CD1c-positive myeloid dendritic cell (primary cell): ENCODE data around the gene DLG5.
"Not testable (repeated sequence)": the region's sequence is repeated elsewhere in the genome, so short reads cannot be mapped to it uniquely, and the experiment has no call there.

Source experiments
- DNase-seq: peaks from one replicate; pipeline ENCODE4 v3.0.0-alpha.2; 2016; ENCODE audit errors: extremely low spot score

DLG5 gene

GRCh38 chr10:77794256-77795142, 132.1 kb downstream of the DLG5 start:
- no peak for DNase-seq

- no peak for DNase-seq
Measured at GRCh38 chr10:77793831-77794230, 132.7 kb downstream of the DLG5 start.

GRCh38 chr10:77792155-77792554, 134.4 kb downstream of the DLG5 start:
- DNase-seq: no peak

- DNase-seq: no peak
Measured at GRCh38 chr10:77791506-77791905, 135.0 kb downstream of the DLG5 start.

- no peak for DNase-seq
Measured at GRCh38 chr10:77789861-77790260, 136.7 kb downstream of the DLG5 start.

GRCh38 chr10:77789016-77789415, 137.5 kb downstream of the DLG5 start:
- no peak for DNase-seq

GRCh38 chr10:77788496-77789010, 138.0 kb downstream of the DLG5 start:
- no peak for DNase-seq

GRCh38 chr10:77787440-77787839, 139.1 kb downstream of the DLG5 start:
- DNase-seq: no peak

GRCh38 chr10:77784856-77785255, 141.7 kb downstream of the DLG5 start:
- no peak for DNase-seq

- no peak for DNase-seq
Measured at GRCh38 chr10:77782328-77783061, 144.1 kb downstream of the DLG5 start.

GRCh38 chr10:77781451-77782327, 144.9 kb downstream of the DLG5 start:
- DNase-seq: no peak

GRCh38 chr10:77780180-77780579, 146.4 kb downstream of the DLG5 start:
- no peak for DNase-seq

- DNase-seq: no peak
Measured at GRCh38 chr10:77776487-77776886, 150.1 kb downstream of the DLG5 start.

GRCh38 chr10:77774940-77775391, 151.6 kb downstream of the DLG5 start:
- DNase-seq: no peak

GRCh38 chr10:77773631-77774426, 152.7 kb downstream of the DLG5 start:
- DNase-seq: no peak

GRCh38 chr10:77772852-77773600, 153.5 kb downstream of the DLG5 start:
- DNase-seq: not testable (repeated sequence)

GRCh38 chr10:77771851-77772250, 154.7 kb downstream of the DLG5 start:
- DNase-seq: no peak

GRCh38 chr10:77771450-77771849, 155.1 kb downstream of the DLG5 start:
- DNase-seq: no peak

GRCh38 chr10:77770868-77771175, 155.7 kb downstream of the DLG5 start:
- DNase-seq: no peak
